ENCODE results near the gene ANKAR.
"Not testable (repeated sequence)": the region's sequence is repeated elsewhere in the genome, so short reads cannot be mapped to it uniquely, and the experiment has no call there.

ANKAR gene

DNA sequence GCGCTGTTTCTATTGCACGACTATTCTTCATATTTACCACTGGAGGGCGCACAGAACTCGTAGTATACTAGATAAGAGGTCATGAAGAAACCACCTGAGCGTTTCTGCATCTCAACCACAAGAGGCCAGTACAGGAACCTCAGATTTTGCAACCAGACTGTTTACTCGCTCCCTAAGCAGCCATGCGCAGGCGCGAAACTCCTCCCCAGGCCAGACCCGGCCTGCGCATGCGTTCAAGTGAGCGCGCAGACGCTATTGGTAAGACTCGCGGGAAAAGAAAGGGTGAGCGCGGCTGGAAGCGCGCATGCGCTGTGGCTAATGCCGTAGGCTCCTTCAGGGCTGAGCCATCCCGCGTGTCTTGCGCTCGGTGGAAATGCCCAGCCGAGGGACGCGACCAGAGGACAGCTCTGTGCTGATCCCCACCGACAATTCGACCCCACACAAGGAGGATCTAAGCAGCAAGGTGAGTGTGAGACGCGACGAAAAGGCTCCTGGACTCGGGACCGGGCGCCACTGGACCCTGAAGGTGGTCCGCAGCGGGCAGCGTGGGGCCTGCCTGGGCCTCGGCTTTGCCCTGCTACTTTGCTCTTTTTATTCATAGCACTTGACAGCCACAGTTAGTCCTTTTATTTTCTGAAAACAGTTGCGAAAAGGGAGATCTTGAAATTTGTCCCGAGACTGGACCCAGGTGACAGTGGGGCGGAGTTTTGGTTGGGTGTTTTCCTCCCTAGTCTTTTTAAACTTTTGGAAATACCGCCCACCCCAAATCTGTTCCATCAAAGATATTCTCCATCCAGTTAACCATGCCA, 13.1 kb upstream of the ANKAR start, which contains the start of gene ASNSD1:
Gene ASNSD1 (plus strand): TSS at position 312 of the 809 bp plus-strand sequence. CDS start 4,674 bp downstream, outside the sequence.
- peak; percentile 96 to 97 for DNase-seq

DNA sequence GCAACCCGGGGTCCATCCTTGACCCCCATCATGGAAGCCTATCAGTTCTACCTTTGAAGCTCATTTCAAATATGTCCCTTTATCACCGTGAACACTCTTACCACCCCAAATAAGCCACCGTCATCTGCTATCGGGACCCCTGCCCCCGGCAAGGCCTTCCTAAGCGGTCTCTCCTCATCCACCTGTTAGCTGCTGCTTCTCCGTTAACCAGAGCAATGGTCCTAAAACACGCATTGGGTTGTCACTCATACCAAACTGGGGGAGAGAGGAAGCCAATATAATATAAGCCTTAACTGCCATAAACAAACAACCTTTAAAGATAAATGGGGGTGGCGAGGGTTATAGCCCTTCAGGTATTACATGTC, 12.5 kb upstream of the ANKAR start:
- DNase-seq, result no peak

DNA sequence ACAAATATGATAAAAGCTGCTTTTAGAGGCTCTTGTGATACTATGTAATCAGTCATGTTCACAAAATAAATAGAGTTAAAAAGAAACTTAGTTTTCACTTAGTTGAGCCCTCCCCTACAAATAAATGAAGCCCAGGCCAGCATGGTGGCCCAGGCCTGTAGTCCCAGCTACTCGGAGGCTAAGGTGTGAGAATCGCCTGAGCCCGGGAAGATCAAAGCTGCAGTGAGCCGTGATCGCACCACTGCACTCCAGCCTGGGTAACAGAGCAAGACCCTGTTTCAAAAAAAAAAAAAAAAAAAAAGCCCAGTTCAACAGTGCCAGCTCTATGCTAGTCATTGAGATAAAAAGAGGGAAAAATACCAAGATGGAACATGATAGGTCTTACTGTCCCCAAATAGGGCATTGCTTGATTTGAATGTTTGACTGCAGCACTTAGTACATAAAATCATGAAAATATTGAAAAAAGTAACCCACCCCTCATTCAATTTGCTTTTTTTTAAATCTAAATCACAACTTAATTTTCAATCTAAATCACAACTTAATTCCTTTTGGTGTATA, 11.7 kb upstream of the ANKAR start:
- DNase-seq, result no peak

GRCh38 chr2:189663319-189663718, 11.2 kb upstream of the ANKAR start:
- DNase-seq, result not testable (repeated sequence)

GRCh38 chr2:189669913-189670312, 4.6 kb upstream of the ANKAR start:
- no peak for DNase-seq

DNA sequence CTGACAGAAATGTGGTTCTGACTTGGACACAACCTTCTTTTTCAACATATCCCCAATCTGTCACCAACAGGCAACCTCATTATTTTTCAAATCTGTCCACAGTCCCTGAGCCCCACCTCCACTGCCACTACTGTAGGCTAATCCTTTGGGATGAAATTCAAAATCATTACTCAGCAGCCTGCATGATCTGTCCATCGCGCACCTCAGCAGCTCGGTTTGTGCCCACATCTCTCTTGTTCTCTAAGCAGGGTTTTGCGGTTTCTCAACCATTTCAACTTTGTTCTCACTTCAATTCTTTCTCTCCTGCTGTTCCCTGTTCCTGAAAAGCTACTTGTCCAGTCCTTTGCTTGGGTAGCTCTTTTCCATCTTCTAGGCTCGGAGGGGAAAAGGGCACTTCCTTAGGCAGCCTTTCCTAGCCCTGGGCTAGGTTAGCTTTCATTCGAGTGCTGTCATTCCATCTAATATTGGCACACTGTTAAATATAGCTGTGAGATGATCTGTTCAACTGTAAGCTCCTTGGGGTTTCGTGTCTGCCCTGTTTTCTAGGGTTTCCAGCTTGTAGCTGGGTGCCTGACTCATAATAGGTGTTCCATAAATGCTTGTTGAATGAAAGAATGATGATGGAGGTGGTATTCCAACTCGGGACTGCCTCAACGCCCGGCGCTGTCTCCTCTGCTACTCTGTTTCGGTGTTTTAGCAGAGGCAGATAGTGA, 653 bp upstream of the ANKAR start:
- no peak for DNase-seq

GRCh38 chr2:189676471-189676870, 2.0 kb downstream of the ANKAR start:
- DNase-seq, result no peak

GRCh38 chr2:189679226-189679625, 4.8 kb downstream of the ANKAR start:
- DNase-seq, result no peak

GRCh38 chr2:189681203-189681602, 6.7 kb downstream of the ANKAR start:
- no peak for DNase-seq

- DNase-seq, result no peak
Observed at GRCh38 chr2:189681903-189682302, 7.4 kb downstream of the ANKAR start.

GRCh38 chr2:189683348-189683747, 8.9 kb downstream of the ANKAR start:
- no peak for DNase-seq

DNA sequence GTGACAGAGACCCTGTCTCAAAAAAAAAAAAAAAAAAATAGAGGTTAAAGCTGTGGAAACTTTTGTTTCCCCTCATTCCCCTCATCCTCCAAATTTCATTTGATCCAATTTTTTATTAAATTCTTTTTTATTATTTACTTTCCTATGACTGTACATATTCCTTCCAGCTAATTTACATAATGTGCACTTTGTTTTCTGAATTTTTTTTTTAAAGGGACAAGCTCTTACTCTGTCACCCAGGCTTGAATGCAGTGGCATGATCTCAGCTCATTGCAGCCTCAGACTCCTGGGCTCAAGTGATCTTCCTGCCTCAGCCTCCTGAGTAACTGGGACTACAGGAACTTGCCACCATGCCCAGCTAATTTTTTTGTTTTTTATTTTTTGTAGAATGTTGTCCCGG, 10.3 kb downstream of the ANKAR start:
- no peak for DNase-seq

GRCh38 chr2:189685540-189686229, 11.2 kb downstream of the ANKAR start:
- DNase-seq, result no peak

- DNase-seq, result not testable (repeated sequence)
Observed at GRCh38 chr2:189687796-189688195, 13.3 kb downstream of the ANKAR start.

DNA sequence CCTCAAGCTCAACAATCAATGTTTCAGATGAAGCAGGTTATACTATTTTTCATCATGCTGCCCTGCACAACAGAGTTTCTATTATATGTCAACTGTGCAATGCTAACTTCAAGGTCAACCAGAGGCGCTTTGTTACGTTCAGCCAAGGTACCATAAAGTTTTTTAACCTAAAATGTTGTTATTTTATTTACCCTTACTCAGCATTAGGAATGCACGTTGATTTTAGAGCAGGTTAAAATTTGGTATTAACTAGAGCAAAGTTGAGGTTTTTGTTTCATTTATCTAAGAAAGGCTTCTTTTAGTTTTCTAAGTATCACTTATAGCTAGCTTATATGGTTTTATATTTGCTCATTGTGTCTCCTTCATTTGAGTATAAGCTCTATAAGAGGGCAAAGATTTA, 21.8 kb downstream of the ANKAR start:
- no peak for DNase-seq

GRCh38 chr2:189698020-189698887, 23.8 kb downstream of the ANKAR start:
- peak in 1 of 2 donors; percentile 27 for DNase-seq

- DNase-seq, result no peak
Observed at GRCh38 chr2:189700681-189701080, 26.2 kb downstream of the ANKAR start.

- no peak for DNase-seq
Observed at GRCh38 chr2:189702071-189702470, 27.6 kb downstream of the ANKAR start.

DNA sequence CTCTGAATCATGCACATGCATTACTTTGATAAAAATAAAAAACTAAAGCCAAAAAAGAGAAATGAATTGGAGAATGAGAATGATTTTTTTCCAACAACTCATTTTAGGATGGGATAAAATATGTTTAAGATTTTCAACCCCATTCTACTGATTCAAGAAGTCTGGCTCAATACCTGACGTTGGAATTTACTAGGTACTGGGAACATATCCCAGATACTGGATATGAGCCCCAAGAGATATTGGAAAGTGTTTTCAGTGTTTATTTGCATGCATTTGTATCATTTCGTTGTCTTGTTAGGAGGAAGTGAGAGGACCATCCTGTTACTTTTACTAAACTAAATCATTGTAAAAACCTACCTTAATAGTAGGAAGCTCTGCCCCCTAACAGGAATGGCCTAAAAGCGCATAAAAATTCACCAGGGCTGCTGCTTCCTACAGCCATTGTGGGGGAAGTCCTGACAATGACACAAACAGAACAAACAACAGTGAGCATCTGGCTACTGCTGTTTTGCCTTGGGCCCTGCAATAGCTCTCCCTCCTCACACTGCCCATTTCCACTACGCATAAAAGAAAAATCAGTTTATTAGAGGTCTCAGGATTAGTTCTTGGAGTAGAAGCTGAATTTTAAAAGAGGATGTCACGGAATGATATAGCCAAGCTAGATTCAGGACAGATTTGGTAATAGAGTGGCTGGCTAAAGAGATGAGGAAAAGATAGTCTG, 35.2 kb downstream of the ANKAR start:
- no peak for DNase-seq

- DNase-seq, result not testable (repeated sequence)
Observed at GRCh38 chr2:189717593-189717992, 43.1 kb downstream of the ANKAR start.

DNA sequence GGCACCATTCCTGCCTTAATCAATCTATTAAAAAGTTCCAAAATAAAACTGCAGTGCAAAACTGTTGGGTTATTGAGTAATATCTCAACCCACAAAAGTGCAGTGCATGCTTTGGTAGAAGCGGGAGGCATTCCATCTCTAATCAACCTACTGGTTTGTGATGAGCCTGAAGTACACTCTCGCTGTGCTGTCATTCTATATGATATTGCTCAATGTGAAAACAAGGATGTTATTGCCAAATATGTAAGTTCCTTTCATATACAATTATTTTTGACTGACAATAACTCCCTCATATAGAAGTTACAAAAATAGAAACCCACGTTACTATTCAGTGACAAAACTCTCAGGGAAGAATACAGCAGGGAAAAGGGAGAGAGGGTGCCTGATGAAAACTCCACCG, 45.1 kb downstream of the ANKAR start:
- no peak for DNase-seq

DNA sequence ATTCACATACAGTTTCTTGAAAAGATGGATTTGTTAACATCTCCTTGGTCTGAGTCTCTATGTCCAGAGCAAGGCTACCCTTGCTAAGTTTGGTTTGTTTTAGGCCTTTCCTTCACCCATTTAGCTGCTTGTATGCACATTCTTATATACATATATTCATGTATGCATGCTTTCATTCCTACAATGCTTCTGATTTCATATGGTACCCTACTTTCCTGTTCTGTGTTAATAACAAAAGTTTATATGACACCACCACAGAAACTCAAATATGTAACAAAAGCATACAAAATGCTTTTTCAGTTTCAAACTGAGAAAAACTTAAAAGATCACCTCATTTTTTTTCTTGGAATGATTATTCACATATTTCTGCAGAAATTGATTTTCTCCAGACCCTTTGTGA, 48.7 kb downstream of the ANKAR start:
- DNase-seq, result no peak

All from stimulated activated CD4-positive, alpha-beta T cell treated with anti-CD3 and anti-CD28 coated beads, Interleukin-2, amount 100 ng/mL, for 48 hours (primary cell).